Measurements from ENCODE around the gene SENP1.

SENP1 gene

DNA sequence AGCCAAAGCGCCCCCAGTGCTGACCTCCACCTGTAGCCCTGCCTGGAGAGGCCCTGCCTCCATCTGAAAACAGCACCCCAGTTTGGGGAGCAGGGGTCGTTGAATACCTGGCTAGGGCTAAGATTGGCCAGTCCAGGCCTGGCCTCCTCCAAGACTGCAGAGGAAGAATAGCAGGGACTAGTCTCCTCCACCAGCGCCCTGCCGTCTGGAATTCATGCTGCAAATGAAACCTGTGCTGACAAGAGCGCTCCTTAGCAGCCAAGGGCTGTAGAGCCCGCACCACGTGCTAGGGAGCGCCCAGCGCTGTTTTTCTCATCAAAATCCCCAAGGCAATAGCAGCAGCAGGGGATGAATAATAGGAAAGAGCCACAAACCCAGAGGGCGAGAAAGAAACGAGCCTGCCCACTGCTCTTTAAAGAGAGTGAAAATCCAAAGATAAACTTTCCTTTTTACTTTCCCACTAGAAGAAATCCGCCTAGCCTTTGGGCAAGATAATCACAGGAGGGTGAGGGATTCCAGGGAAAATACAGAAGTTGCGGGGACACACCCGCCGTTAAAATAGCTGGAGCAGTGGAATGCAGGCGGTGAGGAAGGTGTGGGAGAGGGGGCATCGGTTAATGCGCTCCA lies 104.9 kb downstream of the SENP1 start:
- peak; percentile 60 for DNase-seq (ENCODE audit: low read depth)

DNA sequence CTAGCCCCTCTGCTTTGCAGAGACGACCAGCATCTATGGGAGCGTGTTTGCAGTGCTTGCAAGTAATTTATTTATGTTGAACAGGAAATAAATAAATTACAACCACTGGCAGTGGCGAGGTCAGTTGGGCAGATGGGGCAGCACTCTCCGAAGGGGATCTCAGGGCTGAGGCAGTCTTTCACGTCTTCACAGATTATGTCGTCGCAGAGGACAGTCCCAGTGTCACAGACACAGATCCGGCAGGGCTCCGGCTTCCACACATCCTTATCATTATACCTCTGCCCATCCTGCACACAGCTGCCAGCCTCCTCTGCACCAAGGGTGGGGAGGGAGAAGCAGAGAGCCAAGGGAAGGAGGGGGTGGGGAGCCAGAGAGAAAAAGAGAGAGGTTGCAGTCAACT lies 106.1 kb downstream of the SENP1 start:
- no peak for DNase-seq (ENCODE audit: low read depth)

DNA sequence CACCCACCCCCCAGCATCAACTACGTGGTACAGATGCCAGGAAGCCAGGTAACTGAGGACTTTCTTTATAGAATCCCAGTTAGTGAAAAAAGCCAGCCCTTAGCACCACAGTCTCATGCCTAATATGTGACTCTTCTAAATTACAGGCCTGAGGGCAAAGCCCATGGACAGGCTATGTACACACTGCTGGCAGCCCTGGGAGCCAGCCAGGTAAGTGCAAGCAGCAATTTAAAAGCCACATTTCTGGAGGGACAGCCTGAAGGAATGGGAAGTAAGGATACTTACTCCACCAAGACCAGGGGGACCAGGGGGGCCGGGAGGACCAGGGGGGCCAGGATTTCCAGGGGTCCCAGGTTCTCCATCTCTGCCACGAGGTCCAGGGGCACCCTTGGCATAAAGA lies 108.6 kb downstream of the SENP1 start:
- no peak for DNase-seq (ENCODE audit: low read depth)

GRCh38 chr12:47995981-47996401 lies 109.9 kb downstream of the SENP1 start:
- DNase-seq (ENCODE audit: low read depth) = no peak

GRCh38 chr12:47993491-47993890 lies 112.4 kb downstream of the SENP1 start:
- DNase-seq (ENCODE audit: low read depth) = no peak

Measured in amniotic epithelial cell (primary cell).